Neuron (in vitro differentiated cells): ENCODE results near the gene GSDMA.

Experiments
- H2AFZ ChIP-seq: one replicate; pipeline ENCODE4 v1.6.1; 2013; ENCODE audit warnings: low read depth, mild to moderate bottlenecking, inconsistent platforms, low read length, moderate library complexity
- H3K27me3 ChIP-seq: one replicate; pipeline ENCODE4 v1.6.1; 2013; ENCODE audit warnings: low read length; ENCODE audit not compliant: insufficient read depth
- H3K36me3 ChIP-seq: one replicate; pipeline ENCODE4 v1.6.1; 2013; ENCODE audit warnings: low read length; ENCODE audit not compliant: insufficient read depth
- H3K4me1 ChIP-seq: one replicate; pipeline ENCODE4 v1.6.1; 2013; ENCODE audit warnings: low read length; ENCODE audit not compliant: insufficient read depth
- H3K4me3 ChIP-seq: 2 replicates; pipeline ENCODE4 v1.5.1; 2013; ENCODE audit warnings: mild to moderate bottlenecking, low read length, moderate library complexity
- H3K9me3 ChIP-seq: one replicate; pipeline ENCODE4 v1.6.1; 2013; ENCODE audit warnings: low read length

GSDMA gene

GRCh38 chr17:40026816-40027613, 64.2 kb downstream of the GSDMA start:
- H3K36me3 ChIP-seq, result peaks cover 72% of the 10 kb centered on the region
- H3K4me3 ChIP-seq, result no peak overlapping the region
- no peaks in the 10 kb centered on the region for H3K4me1 ChIP-seq
- H2AFZ ChIP-seq, result no peak overlapping the region
- no peaks in the 10 kb centered on the region for H3K9me3 ChIP-seq
- H3K27me3 ChIP-seq, result no peaks in the 10 kb centered on the region
